Nephron (organoid): ENCODE results near the gene DLEU7.
A peak's percentile ranks its signal among the peaks of the same experiment; 100 is the strongest.

Source experiments
- H3K27ac Mint-ChIP-seq, 3 experiments: 2 replicates each; pipeline ENCODE4 v1.8.0; 2020; ENCODE audit warnings: mixed read lengths in 3 of 3, mild to moderate bottlenecking in 2 of 3, moderate library complexity in 1 of 3
- H3K27me3 Mint-ChIP-seq: 2 replicates; pipeline ENCODE4 v1.8.0; 2021; ENCODE audit warnings: low read depth, mild to moderate bottlenecking, moderate library complexity, mixed read lengths
- H3K36me3 Mint-ChIP-seq: 2 replicates; pipeline ENCODE4 v1.8.0; 2020; ENCODE audit warnings: low read depth, mixed read lengths
- H3K4me1 Mint-ChIP-seq: 2 replicates; pipeline ENCODE4 v1.8.0; 2020; ENCODE audit warnings: mixed read lengths
- H3K4me3 Mint-ChIP-seq, 3 experiments: 2 replicates each; pipeline ENCODE4 v1.8.0; 2020; ENCODE audit warnings: mild to moderate bottlenecking in 3 of 3, mixed read lengths in 3 of 3, moderate library complexity in 2 of 3
- H3K9me3 Mint-ChIP-seq: 2 replicates; pipeline ENCODE4 v1.8.0; 2020; ENCODE audit warnings: mixed read lengths
- TF ChIP-seq, protein P1 (sequence below), 3 experiments: fragments of 200-600 bp; sonication (generic); IDR thresholded peaks; one replicate each; pipeline ENCODE4 v1.5.0; 2021; ENCODE audit warnings: antibody characterized with exemption in 3 of 3; ENCODE audit not compliant: unreplicated experiment in 3 of 3

DLEU7 gene

DNA sequence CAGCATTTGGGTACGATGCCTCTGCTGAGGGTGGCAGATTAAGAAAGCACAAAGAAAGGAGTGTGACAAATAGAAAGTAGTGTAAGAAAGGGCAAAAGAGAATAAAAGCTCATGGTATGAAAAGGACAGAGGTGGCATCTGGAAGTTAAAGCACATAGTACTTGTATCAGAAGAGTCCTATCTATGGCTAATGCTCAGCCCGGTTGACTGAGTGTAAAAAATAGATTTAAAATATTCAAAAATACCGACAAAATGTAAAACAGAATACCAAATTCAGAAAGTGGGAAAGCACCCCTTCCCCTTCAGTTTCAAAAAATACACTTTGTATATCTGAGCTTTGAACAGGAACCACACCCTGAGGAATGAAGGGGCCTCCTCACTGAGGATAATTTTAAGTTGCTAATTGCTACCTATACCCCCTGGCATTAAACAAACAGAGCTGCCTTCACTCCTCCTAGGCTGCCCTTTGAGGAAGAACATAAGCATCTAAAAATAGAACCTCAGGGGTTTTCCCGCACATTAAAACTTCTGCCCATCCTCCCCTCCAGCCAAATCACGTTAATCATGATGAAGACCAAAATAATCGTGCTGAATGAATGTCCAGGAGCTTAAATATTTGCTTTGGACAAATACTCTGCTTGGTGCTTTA, 43.3 kb downstream of the DLEU7 start:
- Mint-ChIP-seq H3K4me3 (no peak overlapping the region), H3K36me3 (no peaks in the 10 kb centered on the region), H3K27ac (peak overlapping the region; percentile 70 to 85 (median 79)), H3K4me1 (peaks cover 36% of the 10 kb centered on the region), H3K27me3 (no peaks in the 10 kb centered on the region), H3K9me3 (peaks cover 3% of the 10 kb centered on the region)
- TF ChIP-seq, protein P1, sequence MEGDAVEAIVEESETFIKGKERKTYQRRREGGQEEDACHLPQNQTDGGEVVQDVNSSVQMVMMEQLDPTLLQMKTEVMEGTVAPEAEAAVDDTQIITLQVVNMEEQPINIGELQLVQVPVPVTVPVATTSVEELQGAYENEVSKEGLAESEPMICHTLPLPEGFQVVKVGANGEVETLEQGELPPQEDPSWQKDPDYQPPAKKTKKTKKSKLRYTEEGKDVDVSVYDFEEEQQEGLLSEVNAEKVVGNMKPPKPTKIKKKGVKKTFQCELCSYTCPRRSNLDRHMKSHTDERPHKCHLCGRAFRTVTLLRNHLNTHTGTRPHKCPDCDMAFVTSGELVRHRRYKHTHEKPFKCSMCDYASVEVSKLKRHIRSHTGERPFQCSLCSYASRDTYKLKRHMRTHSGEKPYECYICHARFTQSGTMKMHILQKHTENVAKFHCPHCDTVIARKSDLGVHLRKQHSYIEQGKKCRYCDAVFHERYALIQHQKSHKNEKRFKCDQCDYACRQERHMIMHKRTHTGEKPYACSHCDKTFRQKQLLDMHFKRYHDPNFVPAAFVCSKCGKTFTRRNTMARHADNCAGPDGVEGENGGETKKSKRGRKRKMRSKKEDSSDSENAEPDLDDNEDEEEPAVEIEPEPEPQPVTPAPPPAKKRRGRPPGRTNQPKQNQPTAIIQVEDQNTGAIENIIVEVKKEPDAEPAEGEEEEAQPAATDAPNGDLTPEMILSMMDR (IDR thresholded peaks at IDR 0.05; ENCODE audit: unreplicated experiment in 3 of 3), result no peak

DNA sequence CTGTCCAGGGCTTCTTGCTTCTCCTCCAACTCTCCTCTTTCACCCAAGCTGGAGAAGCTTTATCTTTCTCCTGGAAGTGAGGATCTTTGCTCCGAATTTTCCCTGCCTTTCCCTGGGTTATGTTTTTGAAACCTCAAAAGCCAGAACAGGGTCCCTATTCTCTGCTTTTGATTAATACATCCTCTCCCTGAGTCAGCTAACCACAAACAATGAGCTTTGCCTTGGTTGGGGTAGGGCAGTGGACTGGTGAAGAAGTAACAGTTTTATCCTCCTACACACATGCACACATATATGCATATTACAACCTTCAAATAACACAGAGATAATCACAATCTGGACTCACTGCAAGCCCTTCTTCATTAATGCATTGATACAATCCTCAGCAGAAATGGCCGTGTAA, 44.6 kb downstream of the DLEU7 start:
- Mint-ChIP-seq H3K9me3 (peaks cover 1% of the 10 kb centered on the region), H3K4me1 (peaks cover 36% of the 10 kb centered on the region), H3K36me3 (no peaks in the 10 kb centered on the region), H3K27ac (peak overlapping the region in 2 of 3 experiments; percentile 10 to 79), H3K27me3 (no peaks in the 10 kb centered on the region), H3K4me3 (no peak overlapping the region)
- TF ChIP-seq, protein P1 (IDR thresholded peaks at IDR 0.05; ENCODE audit: unreplicated experiment in 3 of 3), result no peak

GRCh38 chr13:50797091-50797490, 46.4 kb downstream of the DLEU7 start:
- Mint-ChIP-seq H3K36me3 (no peaks in the 10 kb centered on the region), H3K27ac (peak overlapping the region; percentile 38 to 77 (median 49)), H3K9me3 (peaks cover 7% of the 10 kb centered on the region), H3K4me3 (no peak overlapping the region), H3K27me3 (no peaks in the 10 kb centered on the region), H3K4me1 (peaks cover 36% of the 10 kb centered on the region)
- TF ChIP-seq, protein P1 (IDR thresholded peaks at IDR 0.05; ENCODE audit: unreplicated experiment in 3 of 3), result no peak

DNA sequence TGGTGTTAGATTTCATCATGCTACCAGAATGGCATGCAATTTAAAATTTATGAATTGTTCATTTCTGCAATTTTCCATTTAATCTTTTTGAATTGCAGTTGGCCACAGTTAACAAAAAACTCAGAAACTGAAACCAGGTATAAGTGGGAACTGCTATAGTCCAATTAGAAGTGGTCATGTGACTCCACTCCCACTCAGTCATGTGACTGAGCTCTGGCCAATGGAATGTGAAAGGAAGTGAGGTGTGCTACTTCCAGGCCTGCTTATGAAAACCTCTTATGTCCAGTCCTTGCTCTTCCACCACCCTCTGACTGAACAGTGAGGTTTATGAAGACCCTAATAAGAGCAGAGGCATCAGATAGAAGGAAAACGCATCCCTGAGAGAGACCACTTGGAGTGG, 47.0 kb downstream of the DLEU7 start:
- H3K27ac Mint-ChIP-seq, result peak overlapping the region; percentile 38 to 77 (median 49)
- H3K4me3 Mint-ChIP-seq, result no peak overlapping the region
- peaks cover 36% of the 10 kb centered on the region for H3K4me1 Mint-ChIP-seq
- H3K27me3 Mint-ChIP-seq, result no peaks in the 10 kb centered on the region
- TF ChIP-seq, protein P1 (IDR thresholded peaks at IDR 0.05; ENCODE audit: unreplicated experiment in 3 of 3), result no peak
- H3K36me3 Mint-ChIP-seq, result no peaks in the 10 kb centered on the region
- peaks cover 7% of the 10 kb centered on the region for H3K9me3 Mint-ChIP-seq

- Mint-ChIP-seq H3K4me3 (no peak overlapping the region), H3K9me3 (peaks cover 7% of the 10 kb centered on the region), H3K36me3 (no peaks in the 10 kb centered on the region), H3K4me1 (peaks cover 17% of the 10 kb centered on the region), H3K27ac (peak overlapping the region in 1 of 3 experiments; percentile 15), H3K27me3 (no peaks in the 10 kb centered on the region)
- TF ChIP-seq, protein P1 (IDR thresholded peaks at IDR 0.05; ENCODE audit: unreplicated experiment in 3 of 3), result no peak
Observed at GRCh38 chr13:50794226-50794625, 49.3 kb downstream of the DLEU7 start.

- Mint-ChIP-seq H3K9me3 (peaks cover 7% of the 10 kb centered on the region), H3K4me3 (no peak overlapping the region), H3K27me3 (no peaks in the 10 kb centered on the region), H3K4me1 (peaks cover 16% of the 10 kb centered on the region), H3K27ac (no peak overlapping the region), H3K36me3 (no peaks in the 10 kb centered on the region)
- TF ChIP-seq, protein P1 (IDR thresholded peaks at IDR 0.05; ENCODE audit: unreplicated experiment in 3 of 3), result no peak
Observed at GRCh38 chr13:50793026-50793425, 50.5 kb downstream of the DLEU7 start.
